ENCODE results near the gene P2RY8. TPM values are rescaled to one million over a fixed set of nuclear protein-coding genes. Genes with fewer than 3 reads are reported as not detected.
A peak's percentile ranks its signal among the peaks of the same experiment; 100 is the strongest.

P2RY8 gene
- total and polyA plus RNA-seq, 2 donors (not counting 1 experiment from before 2014, with no cell fraction given): 72.3 to 142 TPM

GRCh38 chrX:1582686-1583437, 45.9 kb upstream of the P2RY8 start:
- H3K9me3 Mint-ChIP-seq (ENCODE audit: insufficient read depth): no peaks in the 10 kb centered on the region
- H4K20me1 ChIP-seq (ENCODE audit: control insufficient read depth, insufficient read depth, low read length, poor library complexity, severe bottlenecking): no peaks in the 10 kb centered on the region
- no peaks in the 10 kb centered on the region for H3K79me2 ChIP-seq (ENCODE audit: control insufficient read depth, insufficient read depth, low read length)
- peak overlapping the region; percentile 83 for H3K4me3 Mint-ChIP-seq
- ATAC-seq (ENCODE audit: low read depth): peak; percentile 60
- H3K27me3 Mint-ChIP-seq: no peaks in the 10 kb centered on the region
- DNase-seq: peak; percentile 52
- no peaks in the 10 kb centered on the region for H3K36me3 ChIP-seq (replicated peaks in 1 of 2; ENCODE audit: control extremely low read depth in 1 of 2, control insufficient read depth in 1 of 2, extremely low read depth in 1 of 2, insufficient read depth in 2 of 2, low read length in 1 of 2)
- H3K27ac ChIP-seq (ENCODE audit: low read length in 2 of 2): no peak overlapping the region
- POLR2A ChIA-PET: no interaction called here
- no peak overlapping the region for H3K4me3 ChIP-seq (ENCODE audit: control extremely low read depth in 1 of 5, extremely low read depth in 1 of 5, insufficient read depth in 1 of 5, low read depth in 2 of 5, low read length in 4 of 5)
- H3K27ac Mint-ChIP-seq: peak overlapping the region; percentile 89
- no peaks in the 10 kb centered on the region for H3K27me3 ChIP-seq (replicated peaks in 1 of 4; ENCODE audit: control extremely low read depth in 1 of 4, control insufficient read depth in 3 of 4, insufficient read depth in 4 of 4, low read length in 3 of 4)
- H3K4me1 Mint-ChIP-seq: peaks cover 33% of the 10 kb centered on the region
- peaks cover 8 to 25% of the 10 kb centered on the region in 2 donors for H3K4me1 ChIP-seq (ENCODE audit: control insufficient read depth in 2 of 2, insufficient read depth in 2 of 2, low read length in 2 of 2)
- peak overlapping the region; percentile 21 for H3K4me2 ChIP-seq (replicated peaks; ENCODE audit: low read depth, low read length, poor library complexity, severe bottlenecking)
- no peak overlapping the region for H3K9ac ChIP-seq (ENCODE audit: low read length)
- no peak overlapping the region for H2AFZ ChIP-seq (ENCODE audit: insufficient read depth, low read depth, low read length, poor library complexity, severe bottlenecking)
- TF ChIP-seq CTCF (IDR thresholded peaks at IDR 0.05) (no peak), EZH2 (IDR thresholded peaks at IDR 0.05; ENCODE audit: borderline replicate concordance, insufficient read depth, low read depth, low read length, poor library complexity, severe bottlenecking) (no peak)
- CTCF ChIA-PET: no interaction called here
- WGBS (ENCODE audit: insufficient coverage): 71% methylated on average over 23 of the region's 27 CpGs
- intact Hi-C loops (cut with micrococcal nuclease): loop anchor here (5.0 kb wide), 1 partner anchor 116 kb away; no protein-coding TSS in a partner anchor
- H3K9me3 ChIP-seq (ENCODE audit: control extremely low read depth in 1 of 3, control insufficient read depth in 2 of 3, insufficient read depth in 1 of 3, low read length in 2 of 3): peaks cover 0 to 6% (median 0%) of the 10 kb centered on the region in 3 donors

DNA sequence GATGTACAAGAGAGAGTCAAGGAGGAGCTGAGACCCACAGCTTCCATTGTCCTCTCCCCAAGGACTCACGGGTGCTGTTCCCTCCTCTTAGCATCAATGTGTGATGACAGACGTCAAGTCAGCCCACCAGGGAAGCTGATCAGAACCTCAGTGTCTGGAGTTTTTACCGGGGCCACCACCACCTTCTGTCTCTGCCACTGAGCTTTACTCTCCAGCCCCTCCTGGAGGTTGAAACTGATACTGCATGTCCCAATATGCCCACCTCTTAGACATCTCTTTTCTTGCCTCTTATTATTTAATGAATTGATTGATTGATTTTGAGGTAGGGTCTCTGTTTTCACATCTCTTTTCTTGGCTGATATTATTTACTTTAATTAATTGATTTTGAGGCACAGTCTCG, 44.1 kb upstream of the P2RY8 start:
- TF ChIP-seq CTCF (IDR thresholded peaks at IDR 0.05) (peak; percentile 82), EZH2 (IDR thresholded peaks at IDR 0.05; ENCODE audit: borderline replicate concordance, insufficient read depth, low read depth, low read length, poor library complexity, severe bottlenecking) (no peak)
- DNase-seq: peak; percentile 77
- H3K4me1 ChIP-seq (ENCODE audit: control insufficient read depth in 2 of 2, insufficient read depth in 2 of 2, low read length in 2 of 2): peaks cover 8 to 20% of the 10 kb centered on the region in 2 donors
- H3K27ac ChIP-seq (ENCODE audit: low read length in 2 of 2): no peak overlapping the region
- no peak overlapping the region for H2AFZ ChIP-seq (ENCODE audit: insufficient read depth, low read depth, low read length, poor library complexity, severe bottlenecking)
- no peak overlapping the region for H3K4me3 ChIP-seq (ENCODE audit: control extremely low read depth in 1 of 5, extremely low read depth in 1 of 5, insufficient read depth in 1 of 5, low read depth in 2 of 5, low read length in 4 of 5)
- H3K9me3 ChIP-seq (ENCODE audit: control extremely low read depth in 1 of 3, control insufficient read depth in 2 of 3, insufficient read depth in 1 of 3, low read length in 2 of 3): peaks cover 0 to 4% (median 0%) of the 10 kb centered on the region in 3 donors
- Mint-ChIP-seq H3K27me3 (no peaks in the 10 kb centered on the region), H3K27ac (peak overlapping the region; percentile 37), H3K4me1 (peaks cover 25% of the 10 kb centered on the region), H3K4me3 (no peak overlapping the region), H3K9me3 (ENCODE audit: insufficient read depth) (no peaks in the 10 kb centered on the region)
- H3K27me3 ChIP-seq (replicated peaks in 1 of 4; ENCODE audit: control extremely low read depth in 1 of 4, control insufficient read depth in 3 of 4, insufficient read depth in 4 of 4, low read length in 3 of 4): no peaks in the 10 kb centered on the region
- peak; percentile 78 for ATAC-seq (ENCODE audit: low read depth)
- H3K79me2 ChIP-seq (ENCODE audit: control insufficient read depth, insufficient read depth, low read length): no peaks in the 10 kb centered on the region
- intact Hi-C loops (cut with micrococcal nuclease): loop anchor here (1.0 to 5.0 kb wide), 3 partner anchors 44 to 127 kb away; partner anchors contain the start of gene P2RY8
- no peak overlapping the region for H3K9ac ChIP-seq (ENCODE audit: low read length)
- WGBS (ENCODE audit: insufficient coverage): 58% methylated on average over 2 of the region's 4 CpGs
- H4K20me1 ChIP-seq (ENCODE audit: control insufficient read depth, insufficient read depth, low read length, poor library complexity, severe bottlenecking): no peaks in the 10 kb centered on the region
- ChIA-PET CTCF (no interaction called here), POLR2A (no interaction called here)
- no peaks in the 10 kb centered on the region for H3K36me3 ChIP-seq (replicated peaks in 1 of 2; ENCODE audit: control extremely low read depth in 1 of 2, control insufficient read depth in 1 of 2, extremely low read depth in 1 of 2, insufficient read depth in 2 of 2, low read length in 1 of 2)
- no peak overlapping the region for H3K4me2 ChIP-seq (replicated peaks; ENCODE audit: low read depth, low read length, poor library complexity, severe bottlenecking)

All from B cell (primary cell).